ENCODE measurements around the gene RDH12.

- peak; percentile 24 for TF ChIP-seq CTCF (IDR thresholded peaks at IDR 0.05)
- TF ChIP-seq EZH2 (IDR thresholded peaks at IDR 0.05): no peak
Observed at GRCh38 chr14:67734675-67735074, 33.0 kb downstream of the RDH12 start.

All from neural progenitor cell (in vitro differentiated cells).